ENCODE data around the gene REV1. TPM values are rescaled to one million over a fixed set of nuclear protein-coding genes. Genes with fewer than 3 reads are reported as not detected.
"Not testable (repeated sequence)": the region's sequence is repeated elsewhere in the genome, so short reads cannot be mapped to it uniquely, and the experiment has no call there.

REV1 gene
- polyA plus RNA-seq, 3 donors = 6.5 to 39.9 (median 9.5) TPM

- intact Hi-C loops (cut with micrococcal nuclease) = no loop called here
These were observed 116.7 kb downstream of the REV1 start for GRCh38 chr2:99373144-99373543.

DNA sequence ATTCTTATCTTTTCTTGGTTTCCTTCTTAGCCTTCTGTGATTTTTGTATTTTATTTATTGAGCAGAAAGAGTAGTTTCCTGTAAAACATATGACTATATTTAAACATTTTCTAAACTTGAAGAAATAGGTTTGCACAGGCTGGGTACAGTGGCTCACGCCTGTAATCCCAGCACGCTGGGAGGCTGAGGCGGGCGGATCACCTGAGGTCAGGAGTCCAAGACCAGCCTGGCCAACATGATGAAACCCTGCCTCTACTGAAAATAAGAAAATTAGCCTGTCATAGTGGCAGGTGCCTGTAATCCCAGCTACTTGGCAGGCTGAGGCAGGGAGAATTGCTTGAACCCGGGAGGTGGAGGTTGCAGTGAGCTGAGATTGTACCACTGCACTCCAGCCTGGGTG is 121.0 kb downstream of the REV1 start:
- H3K79me2 ChIP-seq (ENCODE audit: insufficient read depth, low read length); H3K4me3 Mint-ChIP-seq; H3K4me3 ChIP-seq (replicated peaks in 1 of 3; ENCODE audit: low read depth in 2 of 3, low read length in 3 of 3); H3K4me1 ChIP-seq (ENCODE audit: control insufficient read depth in 1 of 2, insufficient read depth in 2 of 2, low read length in 2 of 2); intact Hi-C loops (cut with micrococcal nuclease); H3K27me3 Mint-ChIP-seq (ENCODE audit: low read depth in 3 of 3); H4K20me1 ChIP-seq (ENCODE audit: insufficient read depth, low read length); H3K4me1 Mint-ChIP-seq; H3K9me3 ChIP-seq (replicated peaks in 1 of 2; ENCODE audit: control insufficient read depth in 1 of 2, insufficient read depth in 1 of 2, low read length in 2 of 2); H3K27ac Mint-ChIP-seq; H3K9me3 Mint-ChIP-seq; H2AFZ ChIP-seq (ENCODE audit: insufficient read depth, low read depth, low read length, poor library complexity, severe bottlenecking); DNase-seq; H3K9ac ChIP-seq (ENCODE audit: insufficient read depth, low read length, poor library complexity, severe bottlenecking); H3K27ac ChIP-seq (ENCODE audit: low read depth in 1 of 2, low read length in 2 of 2); H3K27me3 ChIP-seq (ENCODE audit: control insufficient read depth in 2 of 2, insufficient read depth in 2 of 2, low read length in 2 of 2); H3K4me2 ChIP-seq (replicated peaks; ENCODE audit: extremely low read depth, low read length, poor library complexity, severe bottlenecking): not testable (repeated sequence)
- peaks cover 78 to 95% of the 10 kb centered on the region in 2 donors for H3K36me3 Mint-ChIP-seq
- H3K36me3 ChIP-seq (replicated peaks in 1 of 2; ENCODE audit: control insufficient read depth in 1 of 2, insufficient read depth in 2 of 2, low read length in 2 of 2) = peaks cover 91 to 98% of the 10 kb centered on the region in 2 donors
- 100% methylated on average over 3 of the region's 5 CpGs for WGBS (ENCODE audit: insufficient coverage)

More at GRCh38 chr2:99373144-99373543, 116.7 kb downstream of the REV1 start:
- no peaks in the 10 kb centered on the region for H3K4me1 Mint-ChIP-seq
- H3K27me3 Mint-ChIP-seq (ENCODE audit: low read depth in 3 of 3) = no peaks in the 10 kb centered on the region
- H3K36me3 Mint-ChIP-seq = peaks cover 84 to 97% of the 10 kb centered on the region in 2 donors
- no peak overlapping the region for H3K27ac Mint-ChIP-seq
- Histone ChIP-seq H3K36me3 (replicated peaks in 1 of 2; ENCODE audit: control insufficient read depth in 1 of 2, insufficient read depth in 2 of 2, low read length in 2 of 2) (peaks cover 85 to 97% of the 10 kb centered on the region in 2 donors), H4K20me1 (ENCODE audit: insufficient read depth, low read length) (no peaks in the 10 kb centered on the region), H3K9me3 (replicated peaks in 1 of 2; ENCODE audit: control insufficient read depth in 1 of 2, insufficient read depth in 1 of 2, low read length in 2 of 2) (no peaks in the 10 kb centered on the region), H3K27ac (ENCODE audit: low read depth in 1 of 2, low read length in 2 of 2) (no peak overlapping the region), H3K79me2 (ENCODE audit: insufficient read depth, low read length) (no peaks in the 10 kb centered on the region), H3K4me1 (ENCODE audit: control insufficient read depth in 1 of 2, insufficient read depth in 2 of 2, low read length in 2 of 2) (no peaks in the 10 kb centered on the region), H3K4me2 (replicated peaks; ENCODE audit: extremely low read depth, low read length, poor library complexity, severe bottlenecking) (no peak overlapping the region), H3K4me3 (replicated peaks in 1 of 3; ENCODE audit: low read depth in 2 of 3, low read length in 3 of 3) (no peak overlapping the region), H2AFZ (ENCODE audit: insufficient read depth, low read depth, low read length, poor library complexity, severe bottlenecking) (no peak overlapping the region), H3K27me3 (ENCODE audit: control insufficient read depth in 2 of 2, insufficient read depth in 2 of 2, low read length in 2 of 2) (no peaks in the 10 kb centered on the region), H3K9ac (ENCODE audit: insufficient read depth, low read length, poor library complexity, severe bottlenecking) (no peak overlapping the region)
- TF ChIP-seq, protein P1, sequence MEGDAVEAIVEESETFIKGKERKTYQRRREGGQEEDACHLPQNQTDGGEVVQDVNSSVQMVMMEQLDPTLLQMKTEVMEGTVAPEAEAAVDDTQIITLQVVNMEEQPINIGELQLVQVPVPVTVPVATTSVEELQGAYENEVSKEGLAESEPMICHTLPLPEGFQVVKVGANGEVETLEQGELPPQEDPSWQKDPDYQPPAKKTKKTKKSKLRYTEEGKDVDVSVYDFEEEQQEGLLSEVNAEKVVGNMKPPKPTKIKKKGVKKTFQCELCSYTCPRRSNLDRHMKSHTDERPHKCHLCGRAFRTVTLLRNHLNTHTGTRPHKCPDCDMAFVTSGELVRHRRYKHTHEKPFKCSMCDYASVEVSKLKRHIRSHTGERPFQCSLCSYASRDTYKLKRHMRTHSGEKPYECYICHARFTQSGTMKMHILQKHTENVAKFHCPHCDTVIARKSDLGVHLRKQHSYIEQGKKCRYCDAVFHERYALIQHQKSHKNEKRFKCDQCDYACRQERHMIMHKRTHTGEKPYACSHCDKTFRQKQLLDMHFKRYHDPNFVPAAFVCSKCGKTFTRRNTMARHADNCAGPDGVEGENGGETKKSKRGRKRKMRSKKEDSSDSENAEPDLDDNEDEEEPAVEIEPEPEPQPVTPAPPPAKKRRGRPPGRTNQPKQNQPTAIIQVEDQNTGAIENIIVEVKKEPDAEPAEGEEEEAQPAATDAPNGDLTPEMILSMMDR (IDR thresholded peaks at IDR 0.05) = no peak
- WGBS (ENCODE audit: insufficient coverage) = no CpG with 5 or more reads among the region's 4 CpGs
- DNase-seq = no peak
- H3K4me3 Mint-ChIP-seq = no peak overlapping the region
- peaks cover 1 to 6% (median 3%) of the 10 kb centered on the region in 7 donors for H3K9me3 Mint-ChIP-seq
